ENCODE results near the gene RNF2.
"Not testable (repeated sequence)": the region's sequence is repeated elsewhere in the genome, so short reads cannot be mapped to it uniquely, and the experiment has no call there.

Gene RNF2
- 15.8 to 25.4 (median 19.8) reads per million in 4 donors for total RNA-seq

- DNase-seq = peak; percentile 61 to 82 (median 71)
Observed at GRCh38 chr1:185044981-185045813, at the start of gene RNF2. Gene RNF2 (plus strand): TSS chr1:185045558. CDS start chr1:185087554, 41,996 bp downstream.

- DNase-seq = not testable (repeated sequence)
Observed at GRCh38 chr1:184999974-185000373, 45.4 kb upstream of the RNF2 start.

DNA sequence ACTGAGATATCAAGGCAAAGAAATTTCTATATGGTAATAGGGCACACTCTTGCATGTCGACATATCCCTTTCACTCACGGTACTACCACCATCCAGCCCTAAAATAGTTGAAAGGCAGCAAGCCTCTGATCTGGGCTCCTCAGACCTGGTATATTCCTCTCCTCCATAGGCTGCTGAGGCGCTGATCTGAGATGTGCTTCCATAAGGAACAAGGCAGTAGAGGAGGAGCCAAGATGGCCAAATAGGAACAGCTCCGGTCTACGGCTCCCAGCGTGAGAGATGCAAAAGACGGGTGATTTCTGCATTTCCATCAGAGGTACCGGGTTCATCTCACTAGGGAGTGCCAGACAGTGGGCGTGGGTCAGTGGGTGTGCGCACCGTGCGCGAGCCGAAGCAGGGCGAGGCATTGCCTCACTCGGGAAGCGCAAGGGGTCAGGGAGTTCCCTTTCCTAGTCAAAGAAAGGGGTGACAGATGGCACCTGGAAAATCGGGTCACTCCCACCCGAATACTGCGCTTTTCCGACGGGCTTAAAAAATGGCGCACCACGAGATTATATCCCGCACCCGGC, 44.0 kb upstream of the RNF2 start:
- DNase-seq = not testable (repeated sequence)

DNA sequence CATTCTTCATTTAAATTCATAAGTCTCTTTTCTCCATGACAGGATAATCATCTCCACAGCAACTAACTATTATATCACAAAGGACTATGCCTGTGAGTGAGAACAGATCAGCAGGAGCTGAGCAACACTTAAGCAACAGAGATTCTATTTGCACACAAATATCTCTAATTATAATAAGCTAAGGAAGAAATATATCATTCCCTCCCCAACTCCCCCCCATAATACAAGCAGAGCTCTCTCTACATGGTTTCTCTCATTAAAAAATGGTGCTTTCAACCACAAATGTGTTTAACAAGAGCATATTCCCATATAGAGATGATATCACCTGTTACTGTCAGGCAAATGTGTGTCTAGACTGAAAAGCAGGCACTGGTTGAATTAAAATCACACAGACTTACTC, 36.5 kb upstream of the RNF2 start:
- DNase-seq = no peak

- no peak for DNase-seq
Observed at GRCh38 chr1:185010361-185010760, 35.0 kb upstream of the RNF2 start.

DNA sequence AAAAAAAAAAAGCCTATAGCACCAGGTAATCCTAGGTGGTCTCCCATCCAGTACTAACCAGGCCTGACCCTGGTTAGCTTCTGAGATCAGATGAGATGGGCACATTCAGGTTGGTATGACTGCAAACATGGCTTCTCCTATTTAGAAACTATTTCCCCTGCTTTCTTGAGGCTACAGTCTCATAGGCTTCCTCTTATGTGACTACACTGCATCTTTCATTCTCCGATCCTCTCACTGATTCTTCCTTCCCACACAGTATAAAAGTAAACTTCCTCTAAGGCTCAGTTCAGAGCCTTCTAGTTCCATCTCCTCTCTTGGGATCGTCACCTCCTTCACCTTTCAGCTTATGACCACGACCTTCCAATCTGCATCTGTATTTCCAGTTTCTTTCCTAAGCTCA, 30.4 kb upstream of the RNF2 start:
- no peak for DNase-seq

GRCh38 chr1:185015631-185016030, 29.7 kb upstream of the RNF2 start:
- no peak for DNase-seq

DNA sequence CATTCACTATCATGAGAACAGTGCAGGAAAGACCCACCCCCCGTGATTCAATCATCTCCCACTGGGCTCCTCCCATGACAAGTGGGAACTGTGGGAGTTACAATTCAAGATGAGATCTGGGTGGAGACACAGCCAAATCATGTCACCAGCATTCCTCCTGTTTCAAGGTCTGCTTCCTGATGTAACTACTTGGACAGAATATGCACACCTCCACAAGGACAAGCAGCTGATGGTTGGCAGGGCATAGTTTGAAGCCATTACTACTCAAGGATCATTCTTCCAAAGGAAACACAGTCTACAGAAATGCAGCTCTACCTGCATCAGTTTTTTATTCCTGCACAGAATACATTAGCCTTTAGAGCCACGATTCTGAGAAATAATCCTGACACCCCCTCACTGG, 28.5 kb upstream of the RNF2 start:
- no peak for DNase-seq

DNA sequence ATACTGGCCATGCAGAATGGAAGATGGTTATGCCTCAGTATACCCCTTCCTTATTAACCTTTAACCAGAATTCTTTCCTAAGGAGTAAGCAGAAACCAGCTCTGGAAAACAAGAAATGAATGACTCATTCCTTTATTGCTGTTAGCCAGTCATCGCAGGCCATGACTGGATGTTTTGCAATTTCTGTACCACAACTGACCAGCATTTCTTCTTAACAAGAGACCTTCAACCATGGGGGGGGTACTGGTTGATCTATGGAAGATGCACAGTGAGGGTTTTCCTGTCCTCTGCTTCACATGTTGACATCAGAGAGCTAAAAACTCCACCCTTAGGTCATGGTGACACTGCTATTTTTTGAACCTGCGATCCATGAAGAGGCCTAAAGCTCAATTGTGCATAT, 28.0 kb upstream of the RNF2 start:
- DNase-seq = no peak

DNA sequence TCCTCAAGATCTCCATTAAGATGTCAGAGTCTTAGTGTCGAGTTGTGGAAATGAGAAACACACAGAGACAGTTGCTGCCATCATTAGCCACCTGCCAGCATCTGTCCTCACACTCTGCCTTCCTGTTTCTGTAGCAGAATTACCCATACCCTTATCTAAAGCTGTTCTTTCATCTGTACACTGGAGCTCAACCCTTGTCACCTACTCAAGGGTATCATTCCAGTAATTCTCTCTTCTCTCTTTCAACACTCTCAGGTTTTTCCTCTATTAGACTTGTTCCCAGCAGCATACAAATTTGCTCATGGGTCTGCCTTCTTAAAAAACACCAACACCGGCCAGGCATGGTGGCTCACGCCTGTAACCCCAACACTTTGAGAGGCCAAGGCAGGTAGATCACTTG, 27.4 kb upstream of the RNF2 start:
- DNase-seq = no peak

DNA sequence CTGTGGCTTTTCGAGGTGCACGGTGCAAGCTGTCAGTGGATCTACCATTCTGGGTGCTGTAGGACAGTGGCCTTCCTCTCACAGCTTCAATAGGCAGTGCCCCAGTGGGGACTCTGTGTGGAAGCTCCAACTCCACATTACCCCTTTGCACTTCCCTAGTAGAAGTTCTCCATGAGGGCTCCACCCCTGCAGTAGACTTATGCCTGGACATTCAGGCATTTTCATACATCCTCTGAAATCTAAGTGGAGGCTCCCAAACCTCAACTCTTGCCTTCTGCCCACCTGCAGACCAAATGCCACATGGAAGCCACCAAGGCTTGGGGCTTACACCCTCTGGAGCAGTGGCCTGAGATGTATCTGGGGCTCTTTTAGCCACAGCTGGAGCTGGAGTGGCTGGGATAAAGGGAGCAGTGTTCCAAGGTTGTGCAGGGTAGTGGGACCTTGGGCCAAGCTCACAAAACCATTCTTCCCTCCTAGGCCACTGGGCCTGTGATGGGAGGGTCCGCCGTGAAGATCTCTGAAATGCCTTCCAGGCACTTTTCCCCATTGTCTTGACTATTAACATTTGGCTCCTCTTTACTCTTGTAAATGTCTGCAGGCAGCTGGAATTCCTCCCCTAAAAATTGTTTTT, 18.0 kb upstream of the RNF2 start:
- DNase-seq = no peak

- no peak for DNase-seq
Observed at GRCh38 chr1:185033686-185034085, 11.7 kb upstream of the RNF2 start.

GRCh38 chr1:185035258-185035657, 10.1 kb upstream of the RNF2 start:
- no peak for DNase-seq

- DNase-seq = no peak
Observed at GRCh38 chr1:185038813-185039376, 6.5 kb upstream of the RNF2 start.

- DNase-seq = no peak
Observed at GRCh38 chr1:185039726-185040407, 5.5 kb upstream of the RNF2 start.

DNA sequence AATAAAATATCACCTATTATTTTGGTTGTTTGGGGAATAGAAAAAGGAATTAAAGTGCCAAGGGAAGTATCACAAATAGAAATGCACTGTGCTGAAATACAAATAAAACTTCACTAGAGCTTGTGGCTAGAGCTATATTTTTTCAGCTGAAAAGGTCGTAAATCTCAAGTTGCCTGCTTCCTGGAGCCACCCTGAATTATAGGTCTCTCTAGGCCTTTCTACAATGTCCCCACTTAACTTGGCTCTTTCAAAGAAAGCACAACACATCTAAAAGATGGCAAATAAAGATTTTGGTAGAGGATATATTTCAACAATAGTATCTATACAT, 5.0 kb upstream of the RNF2 start:
- no peak for DNase-seq

GRCh38 chr1:185041742-185042141, 3.6 kb upstream of the RNF2 start:
- DNase-seq = no peak

GRCh38 chr1:185042737-185043136, 2.6 kb upstream of the RNF2 start:
- DNase-seq = no peak

GRCh38 chr1:185044387-185044786, 971 bp upstream of the RNF2 start:
- DNase-seq = no peak

DNA sequence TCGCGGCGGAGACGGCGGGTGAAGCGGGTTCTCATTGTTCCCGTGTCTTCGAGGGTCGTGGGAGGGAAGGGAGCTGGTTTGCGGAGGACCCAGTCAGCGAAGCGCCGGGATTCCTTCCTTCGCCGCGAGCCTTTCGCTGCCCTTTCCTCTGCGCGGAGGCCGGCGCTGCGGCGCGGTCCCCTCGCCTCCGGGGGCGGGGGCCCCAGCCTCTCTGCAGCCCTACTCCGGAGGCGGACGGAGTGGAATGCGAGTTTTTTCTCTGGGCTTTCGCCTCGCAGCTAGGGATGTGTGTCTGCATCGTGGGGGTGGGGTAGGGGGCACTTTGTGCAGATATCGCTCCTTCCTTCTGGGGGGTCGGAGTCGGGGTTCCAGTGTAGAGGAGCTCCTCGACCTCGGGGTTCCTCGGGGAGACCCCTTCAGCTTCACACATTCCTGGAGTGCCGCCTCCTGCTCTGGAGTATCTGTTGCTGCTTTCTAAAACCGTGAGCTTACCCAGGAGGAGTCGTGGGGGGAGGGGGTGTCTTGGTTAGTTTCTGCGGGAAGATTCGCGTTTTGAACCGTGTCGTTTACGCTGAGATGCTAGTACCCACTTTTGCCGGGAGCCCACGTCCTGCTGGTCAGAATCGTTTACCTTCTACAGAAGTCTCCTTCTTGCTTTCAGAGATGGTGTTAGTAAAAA, 595 bp downstream of the RNF2 start:
- DNase-seq = peak in 3 of 5 donors; percentile 1 to 13 (median 8)

- DNase-seq = no peak
Observed at GRCh38 chr1:185046668-185047067, 1.3 kb downstream of the RNF2 start.

- no peak for DNase-seq
Observed at GRCh38 chr1:185049670-185050069, 4.3 kb downstream of the RNF2 start.
